22Rv1 (cell line): ENCODE results near the gene HEG1.

ENCODE experiments used
- CTCF ChIP-seq: fragments of 450-650 bp; IDR thresholded peaks from 2 replicates; pipeline ENCODE4 v1.5.1; 2017; ENCODE audit warnings: mild to moderate bottlenecking
- ZFX ChIP-seq: fragments of 450-650 bp; IDR thresholded peaks from 2 replicates; pipeline ENCODE4 v1.6.1; 2017; ENCODE audit warnings: antibody characterized with exemption, borderline replicate concordance

GRCh38 chr3:125031544-125031943 lies 24.3 kb downstream of the HEG1 start:
- TF ChIP-seq CTCF (no peak), ZFX (no peak)
